HG03039 (cell line): ENCODE data around the gene AGPAT3.

Source experiments
- ATAC-seq: cut with Tn5 transposase; IDR thresholded peaks from one replicate; pipeline ENCODE4 v1.9.1; 2021; ENCODE audit warnings: mild to moderate bottlenecking, moderate library complexity; ENCODE audit not compliant: unreplicated experiment

Gene AGPAT3

GRCh38 chr21:43951911-43952703 lies 87.1 kb downstream of the AGPAT3 start:
- no peak for ATAC-seq

DNA sequence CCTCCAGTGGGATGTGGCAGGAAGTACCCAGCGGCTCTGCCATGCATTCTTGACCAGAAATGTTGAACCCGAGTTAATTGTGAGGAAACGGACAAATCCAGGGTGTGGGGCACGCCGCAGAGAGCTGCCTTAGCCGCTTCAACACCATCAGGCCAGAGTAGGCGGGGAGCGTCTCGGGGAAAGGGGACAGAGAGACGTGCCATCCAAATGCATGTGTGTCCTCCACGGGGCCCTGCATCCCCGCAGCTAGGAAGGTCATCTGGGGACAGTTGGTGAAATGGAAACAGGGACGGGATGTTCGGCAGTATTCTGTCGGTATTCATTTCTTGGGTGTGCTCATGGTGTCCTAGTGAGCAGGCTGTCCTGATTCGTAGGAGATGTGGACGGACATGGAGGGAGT lies 88.0 kb downstream of the AGPAT3 start:
- ATAC-seq: no peak

DNA sequence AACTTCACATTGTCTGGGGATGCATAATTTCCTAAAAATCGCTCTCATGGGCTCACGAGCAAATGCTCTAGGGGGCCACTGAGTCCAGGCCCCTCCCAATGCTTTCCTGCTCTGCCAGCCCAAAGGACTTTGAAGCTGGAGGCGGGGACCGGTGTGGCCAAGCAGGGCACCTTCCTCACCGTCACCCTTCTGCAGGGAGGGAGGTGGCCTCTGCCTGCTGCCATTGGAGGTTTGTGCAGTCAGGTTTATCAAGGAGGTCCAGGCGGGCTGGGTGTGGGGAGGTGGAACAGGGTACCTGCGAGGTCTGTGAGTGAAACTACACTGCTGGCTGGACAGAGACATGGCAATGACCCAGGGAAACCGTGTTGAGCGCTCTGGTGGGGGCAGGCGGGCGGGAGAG lies 89.0 kb downstream of the AGPAT3 start:
- ATAC-seq: no peak

- ATAC-seq: no peak
Measured at GRCh38 chr21:43954896-43955295, 89.9 kb downstream of the AGPAT3 start.

DNA sequence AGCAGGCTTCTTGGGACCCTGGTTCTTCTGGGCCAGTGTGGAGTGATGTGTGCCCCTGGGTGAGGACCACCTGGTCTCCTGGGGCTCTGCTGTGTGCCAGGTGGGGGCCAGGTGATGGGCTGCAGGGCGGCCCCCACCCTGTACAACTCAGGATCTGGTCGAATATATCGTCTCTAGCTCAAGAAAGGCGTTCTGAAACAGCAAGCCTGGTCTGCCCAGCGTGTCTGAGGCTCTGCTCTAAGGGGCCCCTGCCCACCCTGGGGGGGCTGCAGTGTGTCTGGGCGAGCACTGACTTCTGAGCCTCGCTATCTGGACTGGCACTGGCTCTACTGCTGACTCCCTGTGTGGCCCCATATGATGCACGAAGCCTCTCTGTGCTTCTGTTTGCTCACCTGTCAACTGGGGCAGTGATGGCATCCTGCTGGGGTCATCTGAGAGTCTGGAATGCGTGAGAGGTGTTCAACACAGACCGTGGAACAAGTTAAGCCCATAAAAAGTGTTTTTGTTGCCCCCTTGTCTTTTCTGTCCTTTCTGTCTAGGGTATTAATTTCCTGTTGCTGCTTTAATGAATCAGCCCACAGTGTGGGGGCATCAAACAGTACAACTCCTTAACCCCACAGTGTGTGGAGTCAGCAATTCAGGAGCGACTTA lies 91.1 kb downstream of the AGPAT3 start:
- ATAC-seq: no peak

GRCh38 chr21:43956670-43957035 lies 91.6 kb downstream of the AGPAT3 start:
- no peak for ATAC-seq

- no peak for ATAC-seq
Measured at GRCh38 chr21:43957128-43957571, 92.1 kb downstream of the AGPAT3 start.

- ATAC-seq: no peak
Measured at GRCh38 chr21:43957611-43958362, 92.8 kb downstream of the AGPAT3 start.

GRCh38 chr21:43958364-43959158 lies 93.5 kb downstream of the AGPAT3 start:
- ATAC-seq: no peak

GRCh38 chr21:43959231-43960116 lies 94.5 kb downstream of the AGPAT3 start:
- ATAC-seq: no peak

DNA sequence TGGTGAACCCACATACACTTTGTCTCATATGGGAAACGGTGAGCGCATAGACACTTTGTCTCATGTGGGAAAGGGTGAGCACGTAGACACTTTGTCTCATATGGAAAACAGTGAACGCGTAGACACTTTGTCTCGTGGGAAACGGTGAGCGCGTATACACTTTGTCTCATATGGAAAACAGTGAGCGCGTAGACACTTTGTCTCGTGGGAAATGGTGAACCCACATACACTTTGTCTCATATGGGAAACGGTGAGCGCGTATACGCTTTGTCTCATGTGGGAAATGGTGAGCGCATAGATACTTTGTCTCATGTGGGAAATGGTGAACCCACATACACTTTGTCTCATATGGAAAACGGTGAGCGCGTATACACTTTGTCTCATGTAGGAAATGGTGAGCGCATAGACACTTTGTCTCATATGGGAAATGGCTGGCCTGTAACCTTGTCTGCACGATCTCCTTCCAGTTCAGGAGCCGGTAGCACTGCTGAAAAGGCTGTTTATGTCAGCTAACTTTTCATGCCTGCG lies 96.4 kb downstream of the AGPAT3 start:
- ATAC-seq: no peak

DNA sequence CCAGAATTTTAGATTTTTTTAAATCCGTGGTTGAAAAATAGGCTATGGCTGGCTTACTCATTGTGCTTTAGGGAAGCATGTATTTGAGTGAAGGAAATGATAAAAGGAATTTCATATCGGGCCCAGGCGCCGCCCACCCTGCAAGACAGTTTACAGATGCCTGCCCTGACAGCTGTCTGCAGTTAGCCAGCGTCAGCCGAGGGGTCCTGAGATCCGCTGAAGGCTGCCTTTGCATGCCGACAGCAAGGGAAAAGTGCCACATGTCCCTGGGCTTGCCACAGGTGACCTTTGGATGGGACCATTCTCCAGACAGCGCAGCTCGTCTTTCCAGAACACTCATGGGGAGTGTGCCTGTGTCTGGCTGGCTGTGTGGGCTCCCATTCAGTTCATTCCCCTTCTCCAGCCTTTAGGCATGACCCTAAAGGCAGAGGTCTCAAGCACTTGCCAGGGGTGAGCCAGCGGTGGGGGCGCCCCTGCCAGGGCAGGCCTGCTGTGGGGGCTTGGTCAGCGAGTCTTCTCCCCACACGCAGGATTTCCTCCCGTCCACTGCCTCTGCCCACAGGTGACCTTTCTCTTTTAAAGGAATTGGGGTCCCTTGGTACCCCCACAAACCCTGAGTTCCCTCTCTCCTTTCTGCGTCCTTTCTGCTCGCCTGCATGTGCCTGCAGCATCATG lies 101.0 kb downstream of the AGPAT3 start:
- no peak for ATAC-seq

- ATAC-seq: no peak
Measured at GRCh38 chr21:43966946-43967512, 102.0 kb downstream of the AGPAT3 start.

GRCh38 chr21:43967981-43968380 lies 103.0 kb downstream of the AGPAT3 start:
- no peak for ATAC-seq

DNA sequence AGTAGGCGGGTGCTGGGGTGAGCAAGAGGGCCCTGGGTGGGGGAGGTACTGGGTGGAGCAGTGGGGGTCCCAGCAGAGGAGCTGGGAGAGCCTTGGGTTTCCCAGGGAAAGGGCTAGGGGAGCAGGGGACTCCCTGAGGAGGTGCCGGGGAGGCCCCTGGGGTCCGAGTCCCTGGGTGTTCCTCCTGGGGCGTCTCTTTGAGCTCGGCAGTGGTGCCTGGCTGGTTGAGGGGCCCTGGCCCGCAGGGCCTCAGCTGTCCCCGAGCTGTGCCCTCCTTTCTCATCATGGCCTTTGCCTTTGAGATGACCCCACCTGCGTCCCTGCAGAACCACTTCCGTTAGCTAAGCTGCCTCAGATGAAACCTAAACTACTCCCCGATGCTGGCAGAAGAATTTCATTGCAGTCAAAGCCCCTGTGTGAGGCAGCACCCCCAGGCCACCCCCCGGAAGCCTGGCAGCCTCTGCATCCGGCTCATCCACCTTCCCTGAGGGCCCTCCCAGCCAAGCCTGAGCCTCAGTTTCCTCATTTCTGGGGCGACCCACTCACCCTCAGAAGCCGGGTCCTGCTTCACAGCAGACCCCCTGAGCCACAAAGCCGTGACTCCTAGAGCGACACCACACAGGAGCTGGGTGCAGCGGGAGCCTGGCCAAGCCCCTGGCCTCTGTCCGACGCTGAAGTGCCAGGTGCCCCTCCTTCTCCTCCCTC lies 103.5 kb downstream of the AGPAT3 start:
- no peak for ATAC-seq

DNA sequence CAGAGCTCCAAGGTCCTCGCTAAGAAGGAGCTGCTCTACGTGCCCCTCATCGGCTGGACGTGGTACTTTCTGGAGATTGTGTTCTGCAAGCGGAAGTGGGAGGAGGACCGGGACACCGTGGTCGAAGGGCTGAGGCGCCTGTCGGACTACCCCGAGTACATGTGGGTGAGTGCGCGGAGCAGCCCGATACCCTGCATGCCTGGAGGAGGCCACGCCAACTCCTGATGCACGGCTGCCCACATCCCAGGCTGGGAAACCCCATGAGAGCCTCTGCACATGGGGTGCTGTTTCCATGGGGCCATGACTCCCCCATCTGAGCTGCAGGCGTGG lies 104.1 kb downstream of the AGPAT3 start:
- ATAC-seq: no peak

GRCh38 chr21:43970551-43970950 lies 105.5 kb downstream of the AGPAT3 start:
- no peak for ATAC-seq

GRCh38 chr21:43971201-43971991 lies 106.4 kb downstream of the AGPAT3 start:
- ATAC-seq: no peak
